GM23338 (cell line): Measurements from ENCODE around the gene USP8. TPM values are rescaled to one million over a fixed set of nuclear protein-coding genes. Genes with fewer than 3 reads are reported as not detected.

Source experiments
- ATAC-seq: fragments of 200-7000 bp; cut with Tn5 transposase; 3 replicates; pipeline ENCODE4 v1.9.1; 2020
- DNase-seq: peaks from one replicate; pipeline ENCODE4 v3.0.0-alpha.2; 2015; ENCODE audit warnings: low spot score
- H2AFZ ChIP-seq: fragments of 200-600 bp; sonication (generic); 2 replicates; pipeline ENCODE4 v1.8.0; 2016; ENCODE audit warnings: antibody characterized with exemption, mild to moderate bottlenecking, moderate library complexity
- H3F3A ChIP-seq: fragments of 200-600 bp; sonication (generic); replicated peaks from 2 replicates; pipeline ENCODE4 v1.8.0; 2017; ENCODE audit warnings: antibody characterized with exemption, mixed run types, low read depth
- H3K27ac ChIP-seq: fragments of 200-600 bp; sonication (generic); 2 replicates; pipeline ENCODE4 v1.6.1; 2016; ENCODE audit warnings: low read depth
- H3K27me3 ChIP-seq: fragments of 200-600 bp; sonication (generic); 2 replicates; pipeline ENCODE4 v1.8.0; 2016; ENCODE audit warnings: mild to moderate bottlenecking, mixed run types, moderate library complexity; ENCODE audit not compliant: insufficient read depth
- H3K36me3 ChIP-seq: fragments of 200-600 bp; sonication (generic); 2 replicates; pipeline ENCODE4 v1.8.0; 2016; ENCODE audit warnings: mild to moderate bottlenecking; ENCODE audit not compliant: insufficient read depth
- H3K4me1 ChIP-seq: fragments of 200-600 bp; sonication (generic); 2 replicates; pipeline ENCODE4 v1.8.0; 2016; ENCODE audit warnings: mild to moderate bottlenecking, moderate library complexity; ENCODE audit not compliant: insufficient read depth
- H3K4me2 ChIP-seq: fragments of 200-600 bp; sonication (generic); 2 replicates; pipeline ENCODE4 v1.7.1; 2017; ENCODE audit warnings: mixed run types
- H3K4me3 ChIP-seq: fragments of 200-600 bp; sonication (generic); 2 replicates; pipeline ENCODE4 v1.6.1; 2016; ENCODE audit warnings: mixed run types
- H3K79me2 ChIP-seq: fragments of 200-600 bp; sonication (generic); replicated peaks from 2 replicates; pipeline ENCODE4 v1.8.0; 2017; ENCODE audit warnings: mild to moderate bottlenecking; ENCODE audit not compliant: insufficient read depth
- H3K9me2 ChIP-seq: fragments of 200-600 bp; sonication (generic); 2 replicates; pipeline ENCODE4 v1.8.0; 2017; ENCODE audit not compliant: insufficient read depth
- H4K20me1 ChIP-seq: fragments of 200-600 bp; sonication (generic); replicated peaks from 2 replicates; pipeline ENCODE4 v1.8.0; 2017; ENCODE audit warnings: mild to moderate bottlenecking; ENCODE audit not compliant: insufficient read depth
- H3K27ac Mint-ChIP-seq: 2 replicates; pipeline ENCODE4 v1.8.0; 2020; ENCODE audit warnings: inconsistent platforms, mild to moderate bottlenecking, moderate library complexity, mixed read lengths
- H3K27me3 Mint-ChIP-seq: 3 replicates; pipeline ENCODE4 v1.8.0; 2022; ENCODE audit warnings: low read depth, mild to moderate bottlenecking, moderate library complexity, mixed read lengths, inconsistent platforms; ENCODE audit not compliant: insufficient read depth, poor library complexity
- H3K36me3 Mint-ChIP-seq: 3 replicates; pipeline ENCODE4 v1.8.0; 2021; ENCODE audit warnings: low read depth, mild to moderate bottlenecking, inconsistent platforms, moderate library complexity, mixed read lengths
- H3K4me1 Mint-ChIP-seq: 3 replicates; pipeline ENCODE4 v1.8.0; 2020; ENCODE audit warnings: mild to moderate bottlenecking, inconsistent platforms, mixed read lengths
- H3K4me3 Mint-ChIP-seq: 3 replicates; pipeline ENCODE4 v1.8.0; 2021; ENCODE audit warnings: moderate library complexity, mild to moderate bottlenecking, inconsistent platforms, mixed read lengths
- H3K9me3 Mint-ChIP-seq: 3 replicates; pipeline ENCODE4 v1.8.0; 2020; ENCODE audit warnings: moderate library complexity, mild to moderate bottlenecking, inconsistent platforms, mixed read lengths
- CREB1 ChIP-seq: fragments of 250-450 bp; sonication (Bioruptor Pico); IDR thresholded peaks from 2 replicates; pipeline ENCODE4 v1.5.0; 2020; ENCODE audit warnings: low read depth, mild to moderate bottlenecking, moderate library complexity
- CTCF ChIP-seq, 2 experiments: fragments of 200-600 bp in 1 of 2; sonication (generic) in 1 of 2; conservative IDR thresholded peaks; 2 replicates each; pipeline versions ENCODE4 v1.5.1 to v1.6.1; 2016 to 2017; ENCODE audit warnings: antibody characterized with exemption in 2 of 2, low read depth in 2 of 2, mild to moderate bottlenecking in 2 of 2, moderate library complexity in 1 of 2
- ETS1 ChIP-seq: IDR thresholded peaks from 2 replicates; pipeline ENCODE4 v1.6.1; 2016; ENCODE audit warnings: antibody characterized with exemption
- EZH2 ChIP-seq: fragments of 200-600 bp; sonication (generic); IDR thresholded peaks from one replicate; pipeline ENCODE4 v1.8.0; 2017; ENCODE audit warnings: antibody characterized with exemption, mild to moderate bottlenecking, low read depth; ENCODE audit not compliant: unreplicated experiment
- EZH2phosphoT487 ChIP-seq: fragments of 200-600 bp; sonication (generic); IDR thresholded peaks from one replicate; pipeline ENCODE4 v1.8.1; 2018; ENCODE audit warnings: antibody characterized with exemption; ENCODE audit not compliant: unreplicated experiment
- JUNB ChIP-seq: IDR thresholded peaks from one replicate; pipeline ENCODE4 v1.6.1; 2016; ENCODE audit warnings: antibody characterized with exemption; ENCODE audit not compliant: unreplicated experiment
- NANOG ChIP-seq: IDR thresholded peaks from 2 replicates; pipeline ENCODE4 v1.6.1; 2016; ENCODE audit warnings: antibody characterized with exemption, borderline replicate concordance
- POLR2AphosphoS5 ChIP-seq: IDR thresholded peaks from 2 replicates; pipeline ENCODE4 v1.6.1; 2016; ENCODE audit warnings: antibody characterized with exemption, low read depth
- REST ChIP-seq: IDR thresholded peaks from one replicate; pipeline ENCODE4 v1.6.1; 2018; ENCODE audit warnings: antibody characterized with exemption; ENCODE audit not compliant: unreplicated experiment
- STAT1 ChIP-seq: IDR thresholded peaks from one replicate; pipeline ENCODE4 v1.6.1; 2016; ENCODE audit warnings: antibody characterized with exemption; ENCODE audit not compliant: unreplicated experiment
- ZNF114 ChIP-seq: fragments of 250-450 bp; sonication (Bioruptor Pico); IDR thresholded peaks from 2 replicates; pipeline ENCODE4 v1.5.0; 2020; ENCODE audit warnings: mild to moderate bottlenecking, moderate library complexity
- ZNF331 ChIP-seq: fragments of 250-450 bp; sonication (Bioruptor Pico); IDR thresholded peaks from 2 replicates; pipeline ENCODE4 v1.5.0; 2020; ENCODE audit warnings: low read depth, mild to moderate bottlenecking, moderate library complexity
- ZNF462 ChIP-seq: fragments of 250-450 bp; sonication (Bioruptor Pico); IDR thresholded peaks from 2 replicates; pipeline ENCODE4 v1.5.0; 2020; ENCODE audit warnings: mild to moderate bottlenecking, moderate library complexity
- polyA plus RNA-seq: library from polyadenylated mRNA; unstranded; fragments of >200 nt; fragmentation: Nextera tagmentation; extraction: Ambion mirVana; gene quantifications from 2 replicates; pipeline ENCODE4 v1.2.1, GENCODE V29; 2016
- total RNA-seq: library from RNA; depleted of rRNA; stranded (reverse); fragments of >200 nt; shearing (Covaris generic); gene quantifications from 2 replicates; pipeline ENCODE4 v1.2.3, GENCODE V29; 2014

USP8 gene
- total and polyA plus RNA-seq, 2 experiments from 2014 or later = 64.8 to 68.6 TPM

GRCh38 chr15:50549326-50549725 lies 125.1 kb downstream of the USP8 start:
- Mint-ChIP-seq H3K4me3 (no peak overlapping the region), H3K9me3 (no peaks in the 10 kb centered on the region; the same call in 2 of the 3 replicates), H3K27ac (no peak overlapping the region), H3K36me3 (no peaks in the 10 kb centered on the region), H3K27me3 (no peaks in the 10 kb centered on the region), H3K4me1 (peaks cover 7% of the 10 kb centered on the region; the same call in 2 of the 3 replicates)
- Histone ChIP-seq H3K9me2 (no peaks in the 10 kb centered on the region), H3K4me2 (no peak overlapping the region), H3K36me3 (no peaks in the 10 kb centered on the region), H3F3A (no peaks in the 10 kb centered on the region), H3K4me1 (no peaks in the 10 kb centered on the region), H2AFZ (no peak overlapping the region), H3K27me3 (no peaks in the 10 kb centered on the region), H3K27ac (no peak overlapping the region), H3K79me2 (no peaks in the 10 kb centered on the region), H3K4me3 (no peak overlapping the region), H4K20me1 (no peaks in the 10 kb centered on the region)
- TF ChIP-seq POLR2AphosphoS5 = no peak
- TF ChIP-seq REST = no peak
- no peak for TF ChIP-seq ZNF462 (CRISPR knock-in tag)
- TF ChIP-seq ETS1 = no peak
- no peak for TF ChIP-seq STAT1
- TF ChIP-seq ZNF114 (CRISPR knock-in tag) = no peak
- TF ChIP-seq NANOG = no peak
- TF ChIP-seq EZH2 = no peak
- no peak for TF ChIP-seq JUNB
- TF ChIP-seq ZNF331 (CRISPR knock-in tag) = no peak
- no peak for TF ChIP-seq CREB1 (CRISPR knock-in tag)
- TF ChIP-seq CTCF (conservative IDR thresholded peaks at IDR 0.05; ENCODE audit: low read depth in 2 of 2) = no peak
- no peak for TF ChIP-seq EZH2phosphoT487
- DNase-seq = no peak
- ATAC-seq = no peak
